ENCODE results near the gene LDHAL6B. TPM values are rescaled to one million over a fixed set of nuclear protein-coding genes. Genes with fewer than 3 reads are reported as not detected.

LDHAL6B gene
- total and polyA plus RNA-seq, 9 of the 15 experiments (the other 6 are each of a cell fraction or from before 2014, with no cell fraction given): not detected

- intact Hi-C loops (cut with micrococcal nuclease) (no loop called here), in situ Hi-C loops (cut with MboI) (no loop called here)
- H4K20me1 ChIP-seq (replicated peaks; ENCODE audit: control insufficient read depth, insufficient read depth, low read length): 0 out of 2 replicates have a peak, but pooled peaks cover 5% of the 10 kb centered on the region
- CTCF ChIA-PET (ENCODE audit: low intra/inter-chr PET ratio): no interaction called here
- H3K79me2 ChIP-seq (ENCODE audit: control insufficient read depth, insufficient read depth, low read length): no peaks in the 10 kb centered on the region
- no peaks in the 10 kb centered on the region for H3K36me3 ChIP-seq (ENCODE audit: control insufficient read depth, insufficient read depth, low read length)
- H3K4me3 ChIP-seq: no peak overlapping the region
- peaks cover 15 to 23% of the 10 kb centered on the region in 2 experiments; a peak in 4 of 5 replicates for H3K27me3 ChIP-seq (ENCODE audit: control insufficient read depth in 2 of 2, insufficient read depth in 2 of 2, low read length in 2 of 2)
- no peak overlapping the region for H3K4me2 ChIP-seq (ENCODE audit: insufficient read depth, low read length)
- 0% methylated on average over 4 of the region's 4 CpGs for WGBS (ENCODE audit: insufficient coverage, low coverage, missing lambda C conversion rate)
- peak; percentile 12; the same call in 1 of the 2 replicates for TF ChIP-seq ZNF121 (CRISPR knock-in tag; conservative IDR thresholded peaks at IDR 0.05)
- no peak for TF ChIP-seq GATA2 (CRISPR knock-in tag; IDR thresholded peaks at IDR 0.05)
- FAIRE-seq (no peak), ATAC-seq (no peak), DNase-seq (ENCODE audit: extremely low read depth in 1 of 4, low spot score in 3 of 4) (no peak)
- H2AFZ ChIP-seq (ENCODE audit: low read depth, low read length): no peak overlapping the region
- H3K27ac ChIP-seq (ENCODE audit: extremely low read depth, low read depth, low read length): no peak overlapping the region
- no peaks in the 10 kb centered on the region for H3K4me1 ChIP-seq (replicated peaks in 1 of 2; ENCODE audit: control insufficient read depth in 2 of 2, insufficient read depth in 2 of 2, low read length in 2 of 2)
- BruUV-seq (replicated peaks): no TSS peak
- no peaks in the 10 kb centered on the region for H3K9me3 ChIP-seq (replicated peaks; ENCODE audit: control insufficient read depth, insufficient read depth, low read depth, low read length)
- H3K9me1 ChIP-seq (ENCODE audit: control insufficient read depth, insufficient read depth, low read length): no peaks in the 10 kb centered on the region
- POLR2A ChIA-PET: interaction anchor here (1.0 to 1.4 kb wide), 2 partner anchors 14 to 18 kb away, joined by 4 to 6 read pairs; no protein-coding TSS in a partner anchor
- H3K9ac ChIP-seq (ENCODE audit: insufficient read depth in 1 of 2, low read depth in 2 of 2, low read length in 2 of 2): no peak overlapping the region
Measured at GRCh38 chr15:59186501-59186900, 20.1 kb upstream of the LDHAL6B start.

DNA sequence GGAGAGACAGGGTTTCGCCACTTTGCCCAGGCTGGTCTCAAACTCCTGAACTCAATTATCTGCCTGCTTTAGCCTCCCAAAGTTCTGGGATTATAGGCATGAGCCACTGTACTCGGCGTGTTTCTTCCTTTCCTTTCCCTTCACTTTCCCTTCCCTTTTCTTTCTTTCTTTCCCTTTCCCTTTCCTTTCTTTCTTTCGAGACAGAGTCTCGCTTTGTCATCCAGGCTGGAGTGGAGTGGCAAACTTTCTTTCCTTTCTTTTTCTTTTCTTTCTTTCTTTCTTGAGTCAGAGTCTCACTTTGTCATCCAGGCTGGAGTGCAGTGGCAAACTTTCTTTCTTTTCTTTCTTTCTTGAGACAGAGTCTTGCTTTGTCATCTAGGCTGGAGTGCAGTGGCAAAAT lies 17.4 kb upstream of the LDHAL6B start:
- H2AFZ ChIP-seq (ENCODE audit: low read depth, low read length): no peak overlapping the region
- DNase-seq (ENCODE audit: extremely low read depth in 1 of 4, low spot score in 3 of 4) (no peak), ATAC-seq (no peak), FAIRE-seq (no peak)
- POLR2A ChIA-PET: no interaction called here
- CTCF ChIA-PET (ENCODE audit: low intra/inter-chr PET ratio): no interaction called here
- in situ Hi-C loops (cut with MboI) (no loop called here), intact Hi-C loops (cut with micrococcal nuclease) (no loop called here)
- H4K20me1 ChIP-seq (replicated peaks; ENCODE audit: control insufficient read depth, insufficient read depth, low read length): 0 out of 2 replicates have a peak, but pooled peaks cover 5% of the 10 kb centered on the region
- 0% methylated on average over 4 of the region's 5 CpGs for WGBS (ENCODE audit: insufficient coverage, low coverage, missing lambda C conversion rate)
- no peak overlapping the region for H3K9ac ChIP-seq (ENCODE audit: insufficient read depth in 1 of 2, low read depth in 2 of 2, low read length in 2 of 2)
- no peak overlapping the region for H3K4me3 ChIP-seq
- H3K4me2 ChIP-seq (ENCODE audit: insufficient read depth, low read length): no peak overlapping the region
- no peak overlapping the region for H3K27ac ChIP-seq (ENCODE audit: extremely low read depth, low read depth, low read length)
- no TSS peak for BruUV-seq (replicated peaks)
- H3K9me3 ChIP-seq (replicated peaks; ENCODE audit: control insufficient read depth, insufficient read depth, low read depth, low read length): no peaks in the 10 kb centered on the region
- no peaks in the 10 kb centered on the region for H3K36me3 ChIP-seq (ENCODE audit: control insufficient read depth, insufficient read depth, low read length)
- H3K4me1 ChIP-seq (replicated peaks in 1 of 2; ENCODE audit: control insufficient read depth in 2 of 2, insufficient read depth in 2 of 2, low read length in 2 of 2): no peaks in the 10 kb centered on the region
- H3K27me3 ChIP-seq (ENCODE audit: control insufficient read depth in 2 of 2, insufficient read depth in 2 of 2, low read length in 2 of 2): peaks cover 24 to 29% of the 10 kb centered on the region in 2 experiments
- no peak for TF ChIP-seq TCF7 (IDR thresholded peaks at IDR 0.05; ENCODE audit: borderline replicate concordance)
- no peak for TF ChIP-seq ARNT (IDR thresholded peaks at IDR 0.05)
- no peak for TF ChIP-seq DPF2 (IDR thresholded peaks at IDR 0.05)
- TF ChIP-seq, protein P1, sequence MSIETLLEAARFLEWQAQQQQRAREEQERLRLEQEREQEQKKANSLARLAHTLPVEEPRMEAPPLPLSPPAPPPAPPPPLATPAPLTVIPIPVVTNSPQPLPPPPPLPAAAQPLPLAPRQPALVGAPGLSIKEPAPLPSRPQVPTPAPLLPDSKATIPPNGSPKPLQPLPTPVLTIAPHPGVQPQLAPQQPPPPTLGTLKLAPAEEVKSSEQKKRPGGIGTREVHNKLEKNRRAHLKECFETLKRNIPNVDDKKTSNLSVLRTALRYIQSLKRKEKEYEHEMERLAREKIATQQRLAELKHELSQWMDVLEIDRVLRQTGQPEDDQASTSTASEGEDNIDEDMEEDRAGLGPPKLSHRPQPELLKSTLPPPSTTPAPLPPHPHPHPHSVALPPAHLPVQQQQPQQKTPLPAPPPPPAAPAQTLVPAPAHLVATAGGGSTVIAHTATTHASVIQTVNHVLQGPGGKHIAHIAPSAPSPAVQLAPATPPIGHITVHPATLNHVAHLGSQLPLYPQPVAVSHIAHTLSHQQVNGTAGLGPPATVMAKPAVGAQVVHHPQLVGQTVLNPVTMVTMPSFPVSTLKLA (conservative IDR thresholded peaks at IDR 0.05): no peak
- no peak for TF ChIP-seq NR2F6 (CRISPR knock-in tag; IDR thresholded peaks at IDR 0.05)
- no peak for TF ChIP-seq ID3 (CRISPR knock-in tag; IDR thresholded peaks at IDR 0.05)
- TF ChIP-seq ID3 (tag; IDR thresholded peaks at IDR 0.05): no peak
- TF ChIP-seq CBX8 (IDR thresholded peaks at IDR 0.05; ENCODE audit: borderline replicate concordance, extremely low read depth, low read depth, low read length, poor library complexity, severe bottlenecking): no peak
- H3K79me2 ChIP-seq (ENCODE audit: control insufficient read depth, insufficient read depth, low read length): no peaks in the 10 kb centered on the region
- no peaks in the 10 kb centered on the region for H3K9me1 ChIP-seq (ENCODE audit: control insufficient read depth, insufficient read depth, low read length)
